Measurements from ENCODE around the gene USP14. TPM values are rescaled to one million over a fixed set of nuclear protein-coding genes. Genes with fewer than 3 reads are reported as not detected.
"Not testable (repeated sequence)": the region's sequence is repeated elsewhere in the genome, so short reads cannot be mapped to it uniquely, and the experiment has no call there.

The USP14 gene
- 10 to 100 TPM; 58.1 to 71.0 (median 70.3) TPM for polyA plus RNA-seq (ENCODE audit: insufficient read length in 4 of 4)

GRCh38 chr18:158128-159036 lies at the start of gene USP14:
TSS of gene USP14 (plus strand) at chr18:158557. CDS start at chr18:158699, 142 bp downstream.
- DNase-seq (ENCODE audit: low read depth in 4 of 4, low spot score in 3 of 4), result peak; percentile 89 to 93 (median 90)

- not testable (repeated sequence) for DNase-seq (ENCODE audit: low read depth in 4 of 4, low spot score in 3 of 4)
Measured at GRCh38 chr18:108665-109063, 49.7 kb upstream of the USP14 start.

GRCh38 chr18:109130-109921 lies 49.0 kb upstream of the USP14 start:
- not testable (repeated sequence) for DNase-seq (ENCODE audit: low read depth in 4 of 4, low spot score in 3 of 4)

GRCh38 chr18:109922-110261 lies 48.5 kb upstream of the USP14 start:
- not testable (repeated sequence) for DNase-seq (ENCODE audit: low read depth in 4 of 4, low spot score in 3 of 4)

GRCh38 chr18:110351-111201 lies 47.8 kb upstream of the USP14 start:
- DNase-seq (ENCODE audit: low read depth in 4 of 4, low spot score in 3 of 4), result not testable (repeated sequence)

GRCh38 chr18:111306-112014 lies 46.9 kb upstream of the USP14 start:
- peak; percentile 42 to 63 (median 58) for DNase-seq (ENCODE audit: low read depth in 4 of 4, low spot score in 3 of 4)

GRCh38 chr18:112015-112733 lies 46.2 kb upstream of the USP14 start:
- not testable (repeated sequence) for DNase-seq (ENCODE audit: low read depth in 4 of 4, low spot score in 3 of 4)

- DNase-seq (ENCODE audit: low read depth in 4 of 4, low spot score in 3 of 4), result not testable (repeated sequence)
Measured at GRCh38 chr18:120539-121260, 37.7 kb upstream of the USP14 start.

- DNase-seq (ENCODE audit: low read depth in 4 of 4, low spot score in 3 of 4), result no peak
Measured at GRCh38 chr18:135045-135444, 23.3 kb upstream of the USP14 start.

GRCh38 chr18:136433-136832 lies 21.9 kb upstream of the USP14 start:
- no peak for DNase-seq (ENCODE audit: low read depth in 4 of 4, low spot score in 3 of 4)

- DNase-seq (ENCODE audit: low read depth in 4 of 4, low spot score in 3 of 4), result no peak
Measured at GRCh38 chr18:137327-137726, 21.0 kb upstream of the USP14 start.

- DNase-seq (ENCODE audit: low read depth in 4 of 4, low spot score in 3 of 4), result no peak
Measured at GRCh38 chr18:140670-141266, 17.6 kb upstream of the USP14 start.

- not testable (repeated sequence) for DNase-seq (ENCODE audit: low read depth in 4 of 4, low spot score in 3 of 4)
Measured at GRCh38 chr18:142624-143296, 15.6 kb upstream of the USP14 start.

GRCh38 chr18:148841-149240 lies 9.5 kb upstream of the USP14 start:
- no peak for DNase-seq (ENCODE audit: low read depth in 4 of 4, low spot score in 3 of 4)

GRCh38 chr18:154151-154550 lies 4.2 kb upstream of the USP14 start:
- DNase-seq (ENCODE audit: low read depth in 4 of 4, low spot score in 3 of 4), result no peak

GRCh38 chr18:155688-156087 lies 2.7 kb upstream of the USP14 start:
- DNase-seq (ENCODE audit: low read depth in 4 of 4, low spot score in 3 of 4), result no peak

GRCh38 chr18:156514-157230 lies 1.7 kb upstream of the USP14 start:
- DNase-seq (ENCODE audit: low read depth in 4 of 4, low spot score in 3 of 4), result no peak

All from right renal pelvis (tissue), 4 donors.